HG03565 (cell line): ENCODE measurements around the gene PPP1R13B.
A peak's percentile ranks its signal among the peaks of the same experiment; 100 is the strongest.

ENCODE experiments used
- ATAC-seq: cut with Tn5 transposase; IDR thresholded peaks from one replicate; pipeline ENCODE4 v1.9.1; 2021; ENCODE audit warnings: mild to moderate bottlenecking, moderate library complexity; ENCODE audit not compliant: unreplicated experiment

The PPP1R13B gene

GRCh38 chr14:103688906-103689902, 158.2 kb downstream of the PPP1R13B start:
- peak; percentile 69 for ATAC-seq

- no peak for ATAC-seq
These were observed 158.9 kb downstream of the PPP1R13B start for GRCh38 chr14:103688441-103688840.

GRCh38 chr14:103687712-103688111, 159.7 kb downstream of the PPP1R13B start:
- no peak for ATAC-seq

- no peak for ATAC-seq
These were observed 160.4 kb downstream of the PPP1R13B start for GRCh38 chr14:103686831-103687485.

GRCh38 chr14:103685276-103686211, 161.8 kb downstream of the PPP1R13B start:
- no peak for ATAC-seq

GRCh38 chr14:103684871-103685270, 162.5 kb downstream of the PPP1R13B start:
- no peak for ATAC-seq

- no peak for ATAC-seq
These were observed 162.9 kb downstream of the PPP1R13B start for GRCh38 chr14:103684471-103684870.
